Endothelial cell of umbilical vein (primary cell): ENCODE results near the gene KLHL21. TPM values are rescaled to one million over a fixed set of nuclear protein-coding genes. Genes with fewer than 3 reads are reported as not detected.

ENCODE experiments used
- BruUV-seq: library from RNA; stranded (reverse); fragments of 400-500 nt; replicated peaks from 2 replicates; lab custom pipeline; 2021; lab: Mats Ljungman, UMichigan
- CTCF ChIA-PET: fragments of 300-600, 350-600 bp; sonication (Branson Sonifier 250); formaldehyde crosslinking; loops from one replicate; lab custom pipeline; 2021; ENCODE audit warnings: antibody characterized with exemption, inconsistent platforms; lab: Charles Lee
- POLR2A ChIA-PET: fragments of 300-600, 350-600 bp; sonication (Branson Sonifier 250); formaldehyde crosslinking; loops from one replicate; lab custom pipeline; 2021; ENCODE audit warnings: antibody characterized with exemption, inconsistent platforms; lab: Charles Lee
- DNase-seq: peaks from one replicate; pipeline ENCODE4 v3.0.0-alpha.2; 2011; ENCODE audit warnings: low read depth, low spot score
- FAIRE-seq: peaks from 2 replicates; lab custom pipeline; 2011; peaks lifted over from hg19 to GRCh38; lab: Jason Lieb, UNC
- H2AFZ ChIP-seq: 2 replicates; pipeline ENCODE4 v1.6.0; 2012; ENCODE audit warnings: low read depth, low read length, control low read depth, inconsistent platforms
- H3K27ac ChIP-seq: 2 replicates; pipeline ENCODE4 v1.5.1; 2011; ENCODE audit warnings: low read depth, mild to moderate bottlenecking, control low read depth, low read length, moderate library complexity; ENCODE audit not compliant: insufficient read depth
- H3K27me3 ChIP-seq, 2 experiments: 2 replicates each; pipeline versions ENCODE4 v1.6.0 to v1.6.1; 2011; ENCODE audit warnings: low read length in 2 of 2, mixed read lengths in 1 of 2; ENCODE audit not compliant: control insufficient read depth in 2 of 2, insufficient read depth in 2 of 2
- H3K36me3 ChIP-seq, 2 experiments: 2 replicates in 1 of 2; 3 replicates in 1 of 2; pipeline ENCODE4 v1.5.1; 2011; ENCODE audit warnings: low read length in 2 of 2, mild to moderate bottlenecking in 1 of 2, moderate library complexity in 1 of 2; ENCODE audit not compliant: control insufficient read depth in 2 of 2, insufficient read depth in 2 of 2; ENCODE audit errors: extremely low read depth in 1 of 2
- H3K4me1 ChIP-seq: 3 replicates; pipeline ENCODE4 v1.5.1; 2011; ENCODE audit warnings: mild to moderate bottlenecking, low read length; ENCODE audit not compliant: control insufficient read depth, insufficient read depth; ENCODE audit errors: extremely low read depth
- H3K4me2 ChIP-seq: 2 replicates; pipeline ENCODE4 v1.6.1; 2011; ENCODE audit warnings: low read length, control low read depth, mixed read lengths; ENCODE audit not compliant: insufficient read depth
- H3K4me3 ChIP-seq, 3 experiments: fragments of 200-600 bp in 1 of 3; sonication (generic), shearing (Covaris generic) in 1 of 3; replicated peaks in 1 of 3; 2 replicates each; pipeline ENCODE4 v1.5.1; 2011 to 2016; ENCODE audit warnings: control low read depth in 3 of 3, low read length in 3 of 3, mild to moderate bottlenecking in 2 of 3, inconsistent platforms in 1 of 3, low read depth in 1 of 3, moderate library complexity in 1 of 3; ENCODE audit not compliant: insufficient read depth in 1 of 3
- H3K79me2 ChIP-seq: 2 replicates; pipeline ENCODE4 v1.6.0; 2012; ENCODE audit warnings: low read length, inconsistent platforms; ENCODE audit not compliant: control insufficient read depth, insufficient read depth
- H3K9ac ChIP-seq: replicated peaks from 2 replicates; pipeline ENCODE3; 2011; ENCODE audit warnings: low read length, control low read depth; ENCODE audit not compliant: insufficient read depth; ENCODE audit errors: extremely low read depth
- H3K9me1 ChIP-seq: replicated peaks from 3 replicates; pipeline ENCODE4 v1.6.0; 2011; ENCODE audit warnings: mild to moderate bottlenecking, low read length; ENCODE audit not compliant: control insufficient read depth, insufficient read depth; ENCODE audit errors: extremely low read depth
- H3K9me3 ChIP-seq: replicated peaks from 2 replicates; pipeline ENCODE4 v1.5.1; 2012; ENCODE audit warnings: low read length, inconsistent platforms; ENCODE audit not compliant: control insufficient read depth, insufficient read depth
- H4K20me1 ChIP-seq: replicated peaks from 2 replicates; pipeline ENCODE3; 2011; ENCODE audit warnings: mild to moderate bottlenecking, low read length; ENCODE audit not compliant: control insufficient read depth, insufficient read depth; ENCODE audit errors: extremely low read depth
- CTCF ChIP-seq, 2 donors: IDR thresholded peaks; 1 replicate in 1 of 2; 2 replicates in 1 of 2; pipeline ENCODE4 v1.5.1; 2011; ENCODE audit warnings: low read length in 2 of 2, mild to moderate bottlenecking in 2 of 2, moderate library complexity in 2 of 2, control low read depth in 1 of 2, inconsistent platforms in 1 of 2, low read depth in 1 of 2; ENCODE audit not compliant: insufficient read depth in 1 of 2; ENCODE audit errors: extremely low read depth in 1 of 2
- EZH2 ChIP-seq: IDR thresholded peaks from 2 replicates; pipeline ENCODE4 v1.6.1; 2012; ENCODE audit warnings: borderline replicate concordance, low read depth, mild to moderate bottlenecking, moderate library complexity, low read length, inconsistent platforms; ENCODE audit not compliant: severe bottlenecking
- FOS ChIP-seq: IDR thresholded peaks from 2 replicates; pipeline ENCODE4 v1.6.1; 2011; ENCODE audit warnings: mild to moderate bottlenecking, low read length, moderate library complexity, borderline replicate concordance; ENCODE audit not compliant: insufficient read depth
- GATA2 ChIP-seq: IDR thresholded peaks from 2 replicates; pipeline ENCODE4 v1.7.0; 2011; ENCODE audit warnings: low read depth, mild to moderate bottlenecking, moderate library complexity, mixed read lengths, low read length; ENCODE audit not compliant: insufficient read length, insufficient read depth
- JUN ChIP-seq: IDR thresholded peaks from 2 replicates; pipeline ENCODE4 v1.6.1; 2011; ENCODE audit warnings: borderline replicate concordance, low read depth; ENCODE audit not compliant: insufficient read length, insufficient read depth
- MAX ChIP-seq: IDR thresholded peaks from 2 replicates; pipeline ENCODE4 v1.6.1; 2011; ENCODE audit not compliant: insufficient read depth, insufficient read length
- MYC ChIP-seq: IDR thresholded peaks from one replicate; pipeline ENCODE4 v1.6.1; 2011; ENCODE audit warnings: mild to moderate bottlenecking, low read depth, low read length
- POLR2A ChIP-seq: IDR thresholded peaks from 2 replicates; pipeline ENCODE4 v1.6.1; 2012; ENCODE audit warnings: low read depth, mild to moderate bottlenecking, control low read depth, low read length
- POLR2AphosphoS5 ChIP-seq: IDR thresholded peaks from 2 replicates; pipeline ENCODE4 v1.6.1; 2012; ENCODE audit warnings: low read depth, mild to moderate bottlenecking, control low read depth, low read length, moderate library complexity; ENCODE audit not compliant: insufficient read depth
- dilution Hi-C: fragments of 300-500 bp; cut with MboI; formaldehyde crosslinking; loops from one replicate; pipeline ENCODE4 v1.15.0; 2019; ENCODE audit warnings: low sequenced_read_pairs; ENCODE audit not compliant: extremely low pct_ligation_motif_present
- intact Hi-C: fragments of 100-400 bp; cut with micrococcal nuclease; formaldehyde crosslinking; loops from one replicate; pipeline ENCODE4 v1.10.0; 2022
- polyA plus RNA-seq, 4 experiments: library from polyadenylated mRNA; depleted of rRNA in 3 of 4; stranded (reverse) in 3 of 4; unstranded in 1 of 4; fragments of >200 nt; gene quantifications; 2 replicates each; pipeline versions ENCODE4 v1.2.1 to v1.2.3, GENCODE V29; 2011 to 2012; ENCODE audit warnings: missing spikeins in 1 of 4
- total RNA-seq: library from RNA; stranded (reverse); gene quantifications from 2 replicates; pipeline ENCODE4 v1.2.3, GENCODE V29; 2021

Gene KLHL21
- total and polyA plus RNA-seq, 2 donors (not counting 3 experiments of a cell fraction or from before 2014, with no cell fraction given), result 18.0 to 22.4 TPM

- dilution Hi-C loops (no loop called here), intact Hi-C loops (no loop called here)
- Histone ChIP-seq H3K4me3 (no peak overlapping the region), H3K9me1 (no peaks in the 10 kb centered on the region), H3K27me3 (no peaks in the 10 kb centered on the region), H3K9me3 (no peaks in the 10 kb centered on the region), H3K27ac (no peak overlapping the region), H2AFZ (no peak overlapping the region), H3K4me2 (no peak overlapping the region), H3K4me1 (peaks cover 5% of the 10 kb centered on the region), H3K36me3 (peaks cover 12 to 19% of the 10 kb centered on the region in 2 experiments), H3K9ac (no peak overlapping the region), H4K20me1 (peaks cover 4% of the 10 kb centered on the region), H3K79me2 (peaks cover 36% of the 10 kb centered on the region)
- TF ChIP-seq CTCF (IDR thresholded peaks at IDR 0.05; ENCODE audit: extremely low read depth in 1 of 2, insufficient read depth in 1 of 2, low read depth in 1 of 2, low read length in 2 of 2), result no peak
- no peak for TF ChIP-seq FOS
- no peak for TF ChIP-seq MAX
- TF ChIP-seq GATA2, result no peak
- no peak for TF ChIP-seq POLR2AphosphoS5
- no peak for TF ChIP-seq JUN
- no peak for TF ChIP-seq POLR2A
- TF ChIP-seq MYC, result no peak
- TF ChIP-seq EZH2, result no peak
- ChIA-PET CTCF (no interaction called here), POLR2A (no interaction called here)
- no TSS peak for BruUV-seq
- FAIRE-seq (no peak), DNase-seq (no peak)
Observed at GRCh38 chr1:6619045-6619444, 16.4 kb upstream of the KLHL21 start.
